NCI-H2171 (cell line): ENCODE results near the gene CSPG4.
"Not testable (repeated sequence)": the region's sequence is repeated elsewhere in the genome, so short reads cannot be mapped to it uniquely, and the experiment has no call there.

Source experiments
- DNase-seq: peaks from one replicate; lab custom pipeline; 2025; lab: John Stamatoyannopoulos, UW

The CSPG4 gene

DNA sequence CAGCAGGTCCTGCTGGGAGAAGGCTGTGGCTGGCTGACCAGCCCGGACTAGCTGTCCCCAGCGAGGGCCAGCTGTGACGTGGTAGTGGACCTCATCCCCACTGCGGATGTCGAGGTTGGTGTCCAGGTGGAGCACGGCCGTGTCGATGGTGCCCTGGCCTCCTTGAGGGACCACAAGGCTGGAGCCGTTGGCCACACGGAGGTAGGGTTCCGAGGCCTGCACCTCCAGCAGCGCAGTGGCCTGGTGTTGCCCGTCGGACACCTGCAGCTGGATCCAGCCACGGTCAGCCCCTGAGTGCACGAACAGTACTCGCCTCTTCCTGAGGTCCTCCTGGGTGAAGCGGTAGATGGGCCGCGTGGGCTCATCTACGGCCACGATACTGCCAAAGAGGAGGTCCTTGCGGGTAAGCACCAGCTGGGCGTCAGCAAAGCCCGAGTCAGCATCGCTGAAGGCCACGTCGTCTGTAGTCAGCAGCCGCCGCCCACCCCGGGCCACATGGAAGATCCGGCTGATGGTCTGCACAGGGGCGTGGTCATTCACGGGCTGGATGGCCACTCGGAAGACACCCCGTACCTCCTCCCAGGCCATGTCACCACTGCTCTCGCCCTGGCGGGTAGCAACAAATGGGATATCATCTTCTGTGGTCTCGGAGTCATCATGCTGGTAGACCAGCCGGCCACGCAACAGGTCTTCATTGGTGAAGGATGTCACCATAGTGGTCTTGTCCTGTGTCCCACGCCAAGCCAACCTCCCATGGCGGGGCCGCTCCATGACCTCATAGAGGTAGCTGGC is 25.0 kb downstream of the CSPG4 start:
- no peak for DNase-seq

DNA sequence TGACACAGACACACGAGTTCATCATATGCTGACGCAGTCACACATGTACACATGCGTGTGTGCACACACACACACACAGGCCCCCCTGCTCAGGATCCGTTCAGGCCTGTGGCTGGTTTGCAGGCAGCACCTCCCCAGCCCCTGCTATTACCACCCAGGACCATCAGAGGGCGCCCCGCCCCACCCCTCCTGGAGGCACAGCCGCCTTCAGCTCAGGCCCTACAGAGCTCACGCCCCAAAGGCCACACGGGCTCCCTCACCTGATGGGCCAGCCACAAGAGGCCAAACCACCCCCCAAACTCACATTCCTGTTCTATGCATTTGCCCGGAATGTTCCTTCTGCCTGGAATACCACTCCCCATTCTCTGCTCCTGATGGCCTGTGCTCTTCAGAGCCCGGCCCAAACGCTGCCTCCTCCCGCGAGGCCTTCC is 26.4 kb downstream of the CSPG4 start:
- DNase-seq = peak; percentile 21

DNA sequence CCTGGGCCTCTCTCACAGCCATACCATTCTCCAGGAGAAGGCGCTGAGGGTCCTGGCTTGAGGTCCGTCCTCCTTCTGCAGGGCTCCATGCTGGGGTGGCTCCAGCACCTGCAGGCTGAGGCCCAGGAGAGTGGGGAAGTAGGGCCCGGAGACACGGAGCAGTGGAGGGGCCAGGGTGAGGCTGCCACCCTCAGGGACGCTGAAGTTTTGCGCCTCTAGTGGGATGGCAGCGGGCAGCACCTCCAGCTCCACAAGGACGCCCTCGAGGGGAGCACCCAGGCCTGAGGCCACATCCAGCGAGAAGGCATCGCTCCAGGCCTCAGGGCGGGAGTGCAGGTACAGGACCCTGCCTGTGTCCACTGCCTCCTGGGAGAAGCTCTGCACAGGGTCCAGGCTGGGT is 27.5 kb downstream of the CSPG4 start:
- DNase-seq = no peak

DNA sequence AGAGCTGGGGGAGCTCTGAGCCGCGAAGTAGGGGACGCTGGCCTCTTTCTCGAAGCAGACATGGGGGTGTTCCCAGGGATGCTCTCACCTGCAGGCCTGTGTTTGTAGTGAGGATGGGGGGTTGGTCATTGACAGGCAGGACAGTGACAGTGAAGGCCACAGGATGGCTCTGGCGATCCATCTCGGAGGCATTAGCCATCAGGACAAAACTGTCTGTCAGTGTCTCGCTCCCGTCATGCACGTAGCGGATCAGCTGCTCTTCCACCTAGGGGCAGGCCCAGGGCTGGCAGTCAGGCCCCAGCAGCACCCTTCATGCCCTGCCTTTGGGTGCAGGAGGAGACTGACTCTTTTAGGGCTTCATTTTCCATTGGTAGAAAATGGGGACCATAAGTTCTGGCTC is 28.0 kb downstream of the CSPG4 start:
- DNase-seq = no peak

DNA sequence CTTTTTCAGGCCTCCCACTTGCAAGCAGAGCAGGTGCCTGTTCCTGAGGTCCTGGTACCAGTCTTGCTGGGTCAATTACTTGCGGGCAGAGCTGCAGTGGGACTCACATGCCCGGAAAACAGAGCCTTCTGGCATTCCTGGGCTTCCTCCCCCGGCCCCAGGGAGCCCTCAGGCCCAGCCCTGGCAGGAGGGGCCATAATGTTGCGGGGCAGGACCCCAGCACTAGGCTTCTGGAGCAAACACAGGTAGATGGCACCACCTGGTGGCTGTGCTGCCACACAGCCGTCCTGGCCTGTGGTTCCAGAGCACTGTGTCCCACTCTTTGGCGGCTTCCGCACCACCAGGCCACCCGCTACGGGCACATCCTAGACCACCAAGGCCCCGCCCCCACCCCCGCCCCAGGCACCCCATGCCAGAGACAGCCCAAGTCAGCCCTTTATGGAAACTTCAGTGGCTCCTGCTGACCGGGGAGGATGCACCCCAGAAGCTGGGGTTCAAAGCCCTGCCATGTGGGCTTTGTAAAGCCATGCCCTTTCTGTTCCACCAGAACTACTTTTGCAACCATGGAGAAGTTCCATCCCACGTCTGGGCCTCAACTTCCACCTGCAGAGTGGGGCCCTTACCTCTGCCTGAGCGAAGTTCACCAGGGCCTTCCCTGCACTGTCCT is 28.9 kb downstream of the CSPG4 start:
- DNase-seq = peak; percentile 20

DNA sequence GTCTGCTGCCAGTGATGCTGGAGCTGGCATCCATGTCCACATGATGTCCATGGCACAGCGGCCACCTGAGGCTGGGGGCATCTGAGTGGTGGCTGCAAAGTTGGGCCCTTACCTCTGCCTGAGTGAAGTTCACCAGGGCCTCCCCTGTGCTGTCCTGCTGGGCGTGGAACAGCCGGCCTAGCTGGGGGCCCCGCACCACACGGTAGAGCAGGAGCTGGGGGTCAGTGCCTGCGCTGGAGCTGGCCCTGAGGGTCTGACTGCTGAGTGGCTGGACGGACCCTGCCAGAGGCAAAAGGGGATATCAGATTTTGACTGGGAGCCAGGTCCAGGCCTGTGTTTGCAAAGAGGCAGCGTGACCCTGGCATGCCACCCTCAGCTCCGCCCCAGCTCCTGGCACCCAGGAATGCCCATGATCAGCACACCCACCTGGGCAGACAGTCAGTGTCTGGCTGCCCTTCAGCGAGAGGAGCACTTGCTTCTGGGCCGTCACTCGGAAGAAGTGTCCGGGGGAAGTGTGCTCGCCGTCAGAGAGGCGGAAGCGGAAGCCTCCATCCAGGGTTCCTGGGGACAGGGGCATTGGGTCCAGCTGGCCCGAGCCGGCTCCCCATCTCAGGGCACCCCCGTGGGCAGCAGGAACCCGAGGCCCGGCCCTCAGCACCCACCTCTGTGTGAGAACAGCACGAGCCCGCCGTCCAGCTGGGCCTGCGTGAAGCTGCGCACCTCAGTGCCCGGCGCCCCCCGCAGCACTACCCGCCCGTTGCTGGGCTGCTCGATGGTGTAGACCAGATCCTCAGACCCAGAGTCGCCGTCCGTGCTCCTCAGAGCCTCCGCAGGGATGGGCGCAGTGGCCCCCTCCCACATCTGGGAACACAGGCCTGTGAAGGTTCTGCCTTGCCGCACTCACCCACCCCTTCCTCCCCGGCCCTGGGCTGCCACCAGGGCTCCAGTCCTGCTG is 30.2 kb downstream of the CSPG4 start:
- no peak for DNase-seq

DNA sequence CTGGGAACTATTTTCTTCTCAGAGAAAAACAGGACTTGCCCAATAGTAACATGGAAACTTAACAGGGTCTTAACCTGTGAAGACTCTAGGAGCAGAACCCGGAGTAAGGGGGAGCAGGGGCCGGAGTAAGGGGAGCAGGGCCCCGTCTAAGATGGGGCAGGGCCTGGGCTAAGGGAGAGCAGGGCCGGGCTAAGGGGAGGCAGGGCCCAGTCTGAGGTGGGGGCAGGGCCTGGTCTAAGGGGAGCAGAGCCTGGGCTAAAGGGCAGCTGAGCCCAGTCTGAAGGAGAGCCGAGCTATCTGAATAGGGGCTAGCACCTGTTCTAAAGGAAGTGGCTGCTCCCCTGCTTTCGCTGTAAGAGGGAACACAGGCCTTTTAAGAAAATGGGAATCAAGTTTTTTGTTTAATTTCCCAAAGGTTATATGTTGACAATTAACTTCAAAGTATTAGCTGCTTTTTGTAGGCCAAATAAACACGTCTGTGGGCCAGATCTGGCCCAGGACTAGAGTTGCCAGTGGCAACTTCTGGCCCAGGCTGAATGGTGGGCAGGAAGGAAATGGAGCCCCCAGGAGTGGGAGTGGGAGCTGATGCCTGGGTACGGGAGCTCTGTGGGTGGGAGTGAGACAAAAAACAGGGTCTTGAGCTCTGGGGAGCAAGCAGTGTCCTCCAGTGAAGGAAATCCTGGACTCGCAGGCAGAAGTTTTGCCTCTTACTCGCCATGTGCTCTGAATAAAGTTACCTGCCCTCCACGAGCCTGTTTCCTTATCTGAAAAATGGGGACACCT is 32.5 kb downstream of the CSPG4 start:
- no peak for DNase-seq

DNA sequence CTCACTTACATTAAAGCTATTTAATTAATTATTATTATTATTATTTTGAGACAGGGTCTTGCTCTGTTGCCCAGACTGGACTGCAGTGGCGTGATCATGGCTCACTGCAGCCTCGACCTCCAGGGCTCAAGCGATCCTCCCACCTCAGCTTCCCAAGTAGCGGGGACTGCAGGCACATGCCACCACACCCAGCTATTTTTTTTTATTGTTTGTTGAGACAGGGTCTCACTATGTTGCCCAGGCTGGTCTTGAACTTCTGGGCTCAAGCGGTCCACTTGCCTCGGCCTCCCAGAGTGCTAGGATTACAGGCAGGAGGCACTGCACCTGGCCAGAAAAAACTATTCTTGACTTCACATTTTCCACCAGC is 34.3 kb downstream of the CSPG4 start:
- not testable (repeated sequence) for DNase-seq

DNA sequence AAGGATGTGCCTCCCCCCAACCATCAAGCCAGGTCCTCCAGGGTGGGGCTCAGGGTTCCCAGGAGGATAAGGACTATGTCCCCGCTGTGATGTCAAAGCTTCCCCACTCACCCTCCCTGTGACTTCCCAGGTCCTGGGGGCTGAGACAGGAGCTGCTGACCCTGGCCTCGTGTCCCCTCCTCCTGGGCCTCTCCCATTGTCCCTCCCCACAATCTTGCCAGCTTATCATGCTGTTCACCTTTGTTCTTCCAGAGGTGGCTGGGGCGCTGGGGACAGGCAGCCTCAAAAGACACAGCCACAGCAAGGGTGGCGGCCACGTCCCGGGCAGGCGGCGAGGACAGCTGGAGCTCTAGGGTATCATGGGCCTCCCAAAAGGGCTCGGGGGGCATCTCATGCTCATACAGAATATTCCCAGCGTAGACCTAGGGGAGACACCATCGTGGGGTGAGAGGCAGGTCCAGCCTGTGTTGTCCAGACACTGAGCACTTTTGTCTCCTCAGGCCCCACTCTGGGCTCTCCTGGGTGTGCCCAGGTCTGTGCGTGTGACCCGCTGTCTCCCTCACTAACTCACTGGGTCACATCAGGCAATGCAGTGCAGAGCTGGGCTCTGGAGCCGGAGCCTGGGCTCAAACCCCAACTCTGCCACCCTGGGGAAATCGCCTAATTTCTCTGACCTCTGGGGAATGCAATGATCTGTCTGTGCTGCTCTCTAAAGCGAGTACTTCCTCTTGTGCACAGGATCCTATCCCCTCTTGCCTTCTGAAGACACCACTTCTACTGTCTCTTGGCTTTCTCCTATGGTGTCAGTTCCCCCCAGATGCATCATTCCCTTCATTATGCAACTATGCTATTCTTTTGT is 35.0 kb downstream of the CSPG4 start:
- DNase-seq = no peak

DNA sequence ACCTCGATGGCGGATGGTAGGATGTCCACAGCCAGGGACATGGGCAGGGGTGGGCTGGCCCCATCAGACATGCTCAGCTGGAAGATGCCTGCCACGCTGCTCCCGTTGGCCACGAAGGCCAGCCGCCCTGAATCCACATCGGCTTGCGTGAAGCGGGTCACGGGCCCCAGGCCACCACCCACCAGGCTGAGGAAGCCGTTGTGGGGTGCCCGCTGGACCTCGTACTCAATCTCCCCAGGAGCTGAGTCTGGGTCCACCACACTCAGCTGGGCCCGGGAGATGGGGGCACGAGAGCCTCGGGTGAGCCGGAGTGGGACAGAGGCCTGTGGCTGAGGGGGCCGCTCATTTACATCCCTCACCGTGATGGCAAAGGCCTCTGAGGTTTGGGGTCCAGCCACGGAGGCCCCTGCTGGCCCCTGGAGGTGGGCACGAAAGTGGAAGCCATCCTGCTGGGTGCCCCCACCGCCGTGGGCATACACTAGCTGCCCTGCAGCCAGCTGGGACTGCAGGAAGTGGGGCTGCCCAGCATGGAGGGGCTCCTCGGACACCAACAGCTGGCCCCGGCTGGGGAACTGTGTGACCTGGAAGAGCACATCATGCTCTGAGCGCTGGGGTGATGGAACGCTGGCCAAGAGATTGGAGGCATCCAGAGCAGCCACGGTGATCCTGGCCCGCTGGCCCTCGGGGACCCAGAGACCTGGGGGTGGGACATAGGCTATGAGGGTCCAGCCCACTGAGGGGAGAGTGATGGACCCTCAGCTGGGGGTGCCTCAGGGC is 35.8 kb downstream of the CSPG4 start:
- DNase-seq = no peak

DNA sequence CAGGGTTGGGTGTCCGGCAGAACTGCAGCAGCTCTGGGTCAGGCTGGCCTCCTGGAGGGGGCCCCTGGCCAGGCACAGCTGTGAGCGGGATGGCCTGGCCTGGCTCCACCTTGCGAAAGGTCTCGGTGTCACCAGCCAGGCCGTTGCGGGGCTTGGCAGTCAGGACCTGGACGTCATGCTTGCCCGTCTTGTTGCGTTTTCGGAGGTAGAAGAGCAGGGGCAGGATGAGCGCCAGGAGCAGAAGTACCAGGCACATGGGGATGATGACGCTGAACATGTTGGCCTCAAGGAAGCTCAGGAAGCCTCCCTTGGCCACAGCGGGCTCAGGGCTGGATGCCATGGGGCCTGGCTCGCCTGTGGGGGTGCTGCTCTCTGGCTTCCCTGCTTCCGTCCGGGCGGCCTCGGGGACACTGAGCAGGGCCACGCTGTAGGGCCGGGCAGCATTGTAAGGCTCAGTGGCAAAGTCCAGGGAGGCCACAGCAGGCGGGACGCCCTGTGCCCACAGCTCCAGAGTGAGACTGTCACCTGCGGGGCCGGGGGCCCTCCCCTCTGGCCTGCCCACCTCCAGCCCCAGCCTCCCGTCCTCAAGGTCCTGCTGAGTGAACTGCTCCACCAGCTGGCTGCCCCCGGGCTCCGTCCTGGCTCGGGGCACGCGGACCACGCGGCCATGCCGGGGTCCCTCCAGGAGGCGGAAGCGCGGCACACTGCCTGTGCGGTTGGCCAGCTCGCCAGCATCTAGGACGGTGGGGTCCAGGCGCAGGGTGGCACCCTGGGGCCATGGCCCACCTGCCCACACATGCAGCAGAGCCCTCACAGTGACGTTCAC is 36.9 kb downstream of the CSPG4 start:
- no peak for DNase-seq

DNA sequence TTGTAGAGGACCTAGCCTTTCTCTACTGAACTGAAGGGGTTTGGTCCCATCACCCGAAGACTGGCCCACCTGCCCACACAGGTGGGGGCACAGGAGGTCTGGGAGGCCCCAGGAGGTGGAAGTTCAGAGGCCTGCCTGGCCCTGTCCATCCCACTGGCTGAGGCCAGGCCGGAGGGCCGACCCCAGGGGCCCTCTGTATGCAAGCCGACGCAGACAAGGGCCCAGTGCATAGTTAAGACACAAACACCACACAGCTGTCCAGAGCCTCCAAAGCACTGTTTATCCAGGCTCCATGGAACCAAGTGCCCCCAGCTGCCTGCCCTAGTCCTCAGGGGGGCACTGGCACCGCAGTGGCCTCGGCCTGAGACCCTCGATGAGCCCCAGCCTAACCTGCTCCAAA is 38.3 kb downstream of the CSPG4 start:
- DNase-seq = no peak

DNA sequence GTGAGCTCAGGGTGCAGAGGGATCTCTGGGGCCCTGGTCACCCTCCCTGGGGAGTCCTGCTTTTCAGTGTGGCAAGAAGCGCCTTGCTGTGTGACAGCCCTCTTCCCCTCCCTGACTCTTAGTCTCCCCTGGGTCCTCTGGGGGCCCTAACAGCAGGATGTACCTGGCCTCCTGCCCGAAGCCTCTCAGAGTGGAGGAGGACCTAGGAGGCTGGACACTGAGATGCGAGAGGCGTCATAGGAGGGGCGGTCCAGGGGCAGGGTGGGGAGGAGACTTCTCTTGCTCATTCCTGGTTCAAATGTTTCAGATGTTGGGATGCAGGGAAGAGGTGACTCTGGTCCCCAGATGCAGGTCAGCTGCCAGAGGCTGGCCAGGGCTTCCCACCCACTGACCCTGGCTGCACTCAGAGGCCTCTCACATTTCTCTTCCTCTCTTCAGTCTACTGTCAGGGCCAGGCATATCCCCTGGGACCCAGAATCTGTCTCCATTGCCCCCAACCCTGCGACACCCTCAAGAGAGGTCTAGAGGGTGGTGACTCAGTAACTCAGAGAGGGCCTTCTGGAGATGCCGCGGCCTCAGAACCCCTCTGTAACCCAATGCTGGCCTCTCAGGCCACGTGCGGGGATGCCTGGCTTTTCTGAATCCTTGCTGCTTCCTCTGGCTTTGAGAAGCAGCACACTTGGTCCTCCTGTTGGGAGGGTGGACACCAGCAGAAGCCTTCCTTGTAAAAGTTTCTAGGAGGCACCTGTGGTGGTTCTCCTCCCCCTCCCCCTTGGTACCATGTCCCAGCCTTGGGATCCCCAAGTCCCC is 39.0 kb downstream of the CSPG4 start:
- no peak for DNase-seq

DNA sequence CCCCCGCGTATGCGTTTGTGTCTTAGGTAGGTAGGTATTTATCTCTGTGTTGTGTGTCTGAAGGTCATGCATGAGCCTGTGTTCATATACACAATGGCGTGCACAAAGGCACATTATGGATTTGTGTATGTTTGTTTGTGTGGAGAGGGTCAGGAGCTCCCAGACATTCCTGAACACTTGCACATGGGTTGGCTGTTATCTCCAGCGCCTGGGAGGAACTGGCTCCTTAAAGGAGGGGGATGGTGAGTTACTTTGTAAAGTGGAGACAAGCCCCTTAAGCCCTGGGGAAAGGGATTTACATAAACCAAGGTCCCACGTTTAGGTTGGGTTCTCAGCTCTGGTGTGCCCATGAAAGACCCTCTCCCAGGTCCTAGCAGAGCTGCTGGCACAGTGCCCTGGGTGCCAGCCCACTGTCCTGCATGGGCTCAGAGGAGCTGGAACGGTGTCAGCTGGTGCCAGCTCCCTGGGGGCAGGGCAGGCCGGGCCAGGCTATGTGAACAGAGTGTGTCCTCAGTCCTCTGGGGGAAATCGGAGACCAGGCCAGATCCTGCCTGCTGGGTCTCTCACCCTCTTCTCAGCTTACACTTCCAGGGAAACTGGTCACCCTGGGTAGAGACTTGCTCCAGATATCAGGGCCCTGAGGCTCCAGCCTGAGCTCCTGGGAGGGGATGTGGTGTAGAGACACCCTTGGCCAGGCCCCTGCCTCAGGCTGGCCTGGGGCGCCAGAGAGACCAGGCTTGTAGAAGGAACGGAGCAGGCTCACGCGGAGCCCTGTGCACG is 39.8 kb downstream of the CSPG4 start:
- no peak for DNase-seq

DNA sequence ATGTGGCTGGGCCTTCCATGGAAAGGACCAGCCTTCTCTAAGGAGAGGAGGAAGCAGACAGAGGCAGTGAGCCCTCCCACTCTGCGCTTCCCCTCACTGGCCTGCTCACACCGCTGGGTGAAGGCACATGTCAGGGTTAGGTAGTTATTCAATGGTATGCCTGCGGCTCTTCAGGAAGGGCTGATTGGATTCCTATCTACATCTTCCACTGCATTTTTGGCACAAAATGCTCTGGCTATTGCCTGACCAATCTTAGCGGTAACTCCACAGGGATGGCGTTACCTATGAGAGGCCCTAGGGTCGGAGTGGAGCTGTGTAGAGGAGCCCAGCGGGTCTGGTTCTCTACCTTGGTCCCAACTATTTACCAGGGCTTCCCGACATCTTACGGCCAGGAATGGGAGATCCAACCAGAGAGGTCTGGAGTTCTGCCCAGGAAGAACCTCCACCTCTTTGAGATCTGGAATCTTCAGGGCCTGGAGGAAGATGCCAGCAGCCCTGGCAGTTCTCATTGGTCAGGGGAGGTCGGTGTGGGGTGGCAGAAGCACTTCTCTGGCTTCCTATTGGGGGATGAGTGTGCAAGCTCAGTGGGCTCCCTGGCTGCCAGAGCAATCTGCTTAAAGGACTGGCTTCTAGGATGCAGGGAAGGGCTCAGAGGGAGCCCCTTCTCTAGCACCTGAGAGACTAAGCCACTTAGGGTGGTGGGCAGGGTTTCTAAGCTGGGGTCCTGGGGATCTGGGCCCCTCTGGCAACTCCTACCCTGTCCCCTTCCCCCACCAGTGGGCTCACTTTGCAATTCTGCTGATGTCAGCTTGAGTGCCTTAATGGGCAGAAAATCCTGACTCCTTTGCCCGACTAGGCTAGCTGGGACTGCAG is 40.7 kb downstream of the CSPG4 start:
- no peak for DNase-seq

DNA sequence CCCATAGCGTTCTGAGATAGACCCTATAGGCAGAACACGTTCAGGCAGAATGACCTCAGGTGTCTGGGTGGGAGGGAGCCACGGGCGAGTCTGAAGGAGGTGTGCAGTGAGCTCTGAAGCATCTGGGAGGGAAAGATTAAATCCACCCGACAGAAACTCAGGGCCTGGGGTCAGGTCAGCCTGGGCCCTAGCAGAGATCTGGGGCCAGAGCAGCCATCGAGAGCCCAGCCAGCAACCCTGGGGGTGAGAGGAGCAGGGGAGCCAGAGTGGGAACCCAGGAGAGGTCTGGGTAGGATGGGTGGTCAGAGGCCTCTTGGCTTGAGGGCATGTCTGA is 42.8 kb downstream of the CSPG4 start:
- no peak for DNase-seq
